SK-N-SH treated with all-trans-retinoic acid at 6 μM for 48 hours (cell line): ENCODE results near the gene SF3B5.

Experiments
- ATAC-seq: fragments of 200-7000 bp; cut with Tn5 transposase; 3 replicates; pipeline ENCODE4 v1.9.1; 2020; ENCODE audit warnings: mild to moderate bottlenecking, moderate library complexity
- ARNTL ChIP-seq: fragments of 450-650 bp; formaldehyde crosslinking; IDR thresholded peaks from 2 replicates; pipeline ENCODE4 v1.5.0; 2020; ENCODE audit warnings: low read depth, mild to moderate bottlenecking, moderate library complexity, borderline replicate concordance
- BACH2 ChIP-seq: fragments of 250-450 bp; sonication (Bioruptor Pico); IDR thresholded peaks from 2 replicates; pipeline ENCODE4 v1.9.0; 2021; ENCODE audit warnings: mild to moderate bottlenecking, borderline replicate concordance
- CSDC2 ChIP-seq: fragments of 250-450 bp; sonication (Bioruptor Pico); IDR thresholded peaks from 2 replicates; pipeline ENCODE4 v1.5.0; 2020; ENCODE audit warnings: mild to moderate bottlenecking, moderate library complexity
- ESRRG ChIP-seq: fragments of 250-450 bp; sonication (Bioruptor Pico); IDR thresholded peaks from 2 replicates; pipeline ENCODE4 v1.6.1; 2021; ENCODE audit warnings: mild to moderate bottlenecking
- GLIS3 ChIP-seq: fragments of 250-450 bp; sonication (Bioruptor Pico); IDR thresholded peaks from 2 replicates; pipeline ENCODE4 v1.5.0; 2020; ENCODE audit warnings: mild to moderate bottlenecking, moderate library complexity
- ISL1 ChIP-seq: fragments of 250-450 bp; sonication (Bioruptor Pico); IDR thresholded peaks from 2 replicates; pipeline ENCODE4 v2.1.2; 2022; ENCODE audit warnings: mild to moderate bottlenecking, moderate library complexity
- OSR1 ChIP-seq: fragments of 250-450 bp; sonication (Bioruptor Pico); IDR thresholded peaks from 2 replicates; pipeline ENCODE4 v1.8.0; 2022; ENCODE audit warnings: moderate library complexity, mild to moderate bottlenecking, inconsistent platforms
- PPARA ChIP-seq: fragments of 250-450 bp; sonication (Bioruptor Pico); IDR thresholded peaks from 2 replicates; pipeline ENCODE4 v1.5.0; 2020; ENCODE audit warnings: mild to moderate bottlenecking, borderline replicate concordance
- RARB ChIP-seq: fragments of 250-450 bp; sonication (Bioruptor Pico); IDR thresholded peaks from 2 replicates; pipeline ENCODE4 v1.8.0; 2021; ENCODE audit warnings: mild to moderate bottlenecking, moderate library complexity
- SNAI2 ChIP-seq: fragments of 250-450 bp; sonication (Bioruptor Pico); IDR thresholded peaks from 2 replicates; pipeline ENCODE4 v1.5.0; 2020; ENCODE audit warnings: mild to moderate bottlenecking, moderate library complexity
- TCF4 ChIP-seq: fragments of 250-450 bp; sonication (Bioruptor Pico); IDR thresholded peaks from 2 replicates; pipeline ENCODE4 v1.8.0; 2021; ENCODE audit warnings: mild to moderate bottlenecking, moderate library complexity, borderline replicate concordance
- TOX ChIP-seq: fragments of 250-450 bp; sonication (Bioruptor Pico); IDR thresholded peaks from 2 replicates; pipeline ENCODE4 v1.8.0; 2021; ENCODE audit warnings: mild to moderate bottlenecking, moderate library complexity, borderline replicate concordance
- ZC3H10 ChIP-seq: fragments of 250-450 bp; sonication (Bioruptor Pico); IDR thresholded peaks from 2 replicates; pipeline ENCODE4 v1.5.1; 2021; ENCODE audit warnings: mild to moderate bottlenecking, moderate library complexity
- ZFP3 ChIP-seq: fragments of 250-450 bp; sonication (Bioruptor Pico); IDR thresholded peaks from 2 replicates; pipeline ENCODE4 v1.5.0; 2020; ENCODE audit warnings: mild to moderate bottlenecking, moderate library complexity
- ZFP30 ChIP-seq: fragments of 450-650 bp; formaldehyde crosslinking; IDR thresholded peaks from 2 replicates; pipeline ENCODE4 v1.5.0; 2022; ENCODE audit warnings: mild to moderate bottlenecking, moderate library complexity
- ZNF565 ChIP-seq: fragments of 450-650 bp; formaldehyde crosslinking; conservative IDR thresholded peaks from 2 replicates; pipeline ENCODE4 v1.5.0; 2020; ENCODE audit warnings: low read depth, mild to moderate bottlenecking, moderate library complexity
- ZNF70 ChIP-seq: fragments of 450-650 bp; formaldehyde crosslinking; IDR thresholded peaks from 2 replicates; pipeline ENCODE4 v1.5.0; 2020; ENCODE audit warnings: mild to moderate bottlenecking, moderate library complexity
- TF ChIP-seq, protein P1 (sequence below): fragments of 250-450 bp; sonication (Bioruptor Pico); IDR thresholded peaks from 2 replicates; pipeline ENCODE4 v1.8.0; 2020; ENCODE audit warnings: mild to moderate bottlenecking, moderate library complexity, borderline replicate concordance
- TF ChIP-seq, protein P2 (sequence below): fragments of 250-450 bp; sonication (Bioruptor Pico); IDR thresholded peaks from 2 replicates; pipeline ENCODE4 v1.5.1; 2020; ENCODE audit warnings: low read depth, mild to moderate bottlenecking, moderate library complexity
- TF ChIP-seq, protein P3 (sequence below): fragments of 250-450 bp; sonication (Bioruptor Pico); IDR thresholded peaks from 2 replicates; pipeline ENCODE4 v1.5.0; 2020; ENCODE audit warnings: mild to moderate bottlenecking, moderate library complexity
- TF ChIP-seq, protein P4 (sequence below): fragments of 250-450 bp; sonication (Bioruptor Pico); IDR thresholded peaks from 2 replicates; pipeline ENCODE4 v1.5.1; 2021; ENCODE audit warnings: mild to moderate bottlenecking, moderate library complexity

Gene SF3B5

GRCh38 chr6:144095134-144096002 is at the start of gene SF3B5:
TSS of gene SF3B5 (minus strand) at chr6:144095573. CDS start at chr6:144095497, 76 bp downstream.
- TF ChIP-seq TCF4: no peak
- no peak for TF ChIP-seq OSR1 (CRISPR knock-in tag)
- TF ChIP-seq, protein P1, sequence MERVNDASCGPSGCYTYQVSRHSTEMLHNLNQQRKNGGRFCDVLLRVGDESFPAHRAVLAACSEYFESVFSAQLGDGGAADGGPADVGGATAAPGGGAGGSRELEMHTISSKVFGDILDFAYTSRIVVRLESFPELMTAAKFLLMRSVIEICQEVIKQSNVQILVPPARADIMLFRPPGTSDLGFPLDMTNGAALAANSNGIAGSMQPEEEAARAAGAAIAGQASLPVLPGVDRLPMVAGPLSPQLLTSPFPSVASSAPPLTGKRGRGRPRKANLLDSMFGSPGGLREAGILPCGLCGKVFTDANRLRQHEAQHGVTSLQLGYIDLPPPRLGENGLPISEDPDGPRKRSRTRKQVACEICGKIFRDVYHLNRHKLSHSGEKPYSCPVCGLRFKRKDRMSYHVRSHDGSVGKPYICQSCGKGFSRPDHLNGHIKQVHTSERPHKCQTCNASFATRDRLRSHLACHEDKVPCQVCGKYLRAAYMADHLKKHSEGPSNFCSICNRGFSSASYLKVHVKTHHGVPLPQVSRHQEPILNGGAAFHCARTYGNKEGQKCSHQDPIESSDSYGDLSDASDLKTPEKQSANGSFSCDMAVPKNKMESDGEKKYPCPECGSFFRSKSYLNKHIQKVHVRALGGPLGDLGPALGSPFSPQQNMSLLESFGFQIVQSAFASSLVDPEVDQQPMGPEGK (CRISPR knock-in tag): peak; percentile 83; the same call in 1 of the 2 replicates
- TF ChIP-seq GLIS3 (CRISPR knock-in tag): no peak
- TF ChIP-seq ISL1: no peak
- TF ChIP-seq ZC3H10 (CRISPR knock-in tag): no peak
- no peak for TF ChIP-seq SNAI2 (CRISPR knock-in tag)
- TF ChIP-seq, all 23 proteins: peak for 1
- ATAC-seq: peak; percentile 98

DNA sequence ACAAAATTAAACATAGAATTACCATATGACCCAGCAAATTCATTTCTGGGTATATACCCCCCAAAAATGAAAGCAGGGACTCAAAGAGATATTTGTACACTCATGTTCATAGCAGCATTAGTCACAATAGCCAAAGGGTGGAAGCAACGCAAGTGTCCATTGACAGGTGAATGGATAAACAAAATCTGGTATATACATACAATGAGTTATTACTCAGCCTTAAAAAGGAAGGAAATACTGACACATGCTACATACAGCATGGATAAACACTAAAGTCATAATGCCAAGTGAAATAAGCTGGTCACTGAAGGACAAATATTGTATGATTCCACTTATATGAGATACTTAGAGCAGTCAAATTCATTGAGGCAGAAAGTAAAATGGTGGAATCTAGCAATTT is 49.6 kb upstream of the SF3B5 start:
- TF ChIP-seq ZNF565 (CRISPR knock-in tag) (no peak), ESRRG (CRISPR knock-in tag) (no peak), ISL1 (no peak), BACH2 (CRISPR knock-in tag) (no peak), ARNTL (no peak), CSDC2 (CRISPR knock-in tag) (no peak), ZC3H10 (CRISPR knock-in tag) (no peak), SNAI2 (CRISPR knock-in tag) (no peak), PPARA (CRISPR knock-in tag) (no peak), ZFP3 (CRISPR knock-in tag) (no peak), ZFP30 (no peak), TCF4 (no peak), ZNF70 (CRISPR knock-in tag) (no peak), OSR1 (CRISPR knock-in tag) (no peak)
- TF ChIP-seq, protein P2, sequence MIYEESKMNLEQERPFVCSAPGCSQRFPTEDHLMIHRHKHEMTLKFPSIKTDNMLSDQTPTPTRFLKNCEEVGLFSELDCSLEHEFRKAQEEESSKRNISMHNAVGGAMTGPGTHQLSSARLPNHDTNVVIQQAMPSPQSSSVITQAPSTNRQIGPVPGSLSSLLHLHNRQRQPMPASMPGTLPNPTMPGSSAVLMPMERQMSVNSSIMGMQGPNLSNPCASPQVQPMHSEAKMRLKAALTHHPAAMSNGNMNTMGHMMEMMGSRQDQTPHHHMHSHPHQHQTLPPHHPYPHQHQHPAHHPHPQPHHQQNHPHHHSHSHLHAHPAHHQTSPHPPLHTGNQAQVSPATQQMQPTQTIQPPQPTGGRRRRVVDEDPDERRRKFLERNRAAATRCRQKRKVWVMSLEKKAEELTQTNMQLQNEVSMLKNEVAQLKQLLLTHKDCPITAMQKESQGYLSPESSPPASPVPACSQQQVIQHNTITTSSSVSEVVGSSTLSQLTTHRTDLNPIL: no peak
- TF ChIP-seq, protein P3, sequence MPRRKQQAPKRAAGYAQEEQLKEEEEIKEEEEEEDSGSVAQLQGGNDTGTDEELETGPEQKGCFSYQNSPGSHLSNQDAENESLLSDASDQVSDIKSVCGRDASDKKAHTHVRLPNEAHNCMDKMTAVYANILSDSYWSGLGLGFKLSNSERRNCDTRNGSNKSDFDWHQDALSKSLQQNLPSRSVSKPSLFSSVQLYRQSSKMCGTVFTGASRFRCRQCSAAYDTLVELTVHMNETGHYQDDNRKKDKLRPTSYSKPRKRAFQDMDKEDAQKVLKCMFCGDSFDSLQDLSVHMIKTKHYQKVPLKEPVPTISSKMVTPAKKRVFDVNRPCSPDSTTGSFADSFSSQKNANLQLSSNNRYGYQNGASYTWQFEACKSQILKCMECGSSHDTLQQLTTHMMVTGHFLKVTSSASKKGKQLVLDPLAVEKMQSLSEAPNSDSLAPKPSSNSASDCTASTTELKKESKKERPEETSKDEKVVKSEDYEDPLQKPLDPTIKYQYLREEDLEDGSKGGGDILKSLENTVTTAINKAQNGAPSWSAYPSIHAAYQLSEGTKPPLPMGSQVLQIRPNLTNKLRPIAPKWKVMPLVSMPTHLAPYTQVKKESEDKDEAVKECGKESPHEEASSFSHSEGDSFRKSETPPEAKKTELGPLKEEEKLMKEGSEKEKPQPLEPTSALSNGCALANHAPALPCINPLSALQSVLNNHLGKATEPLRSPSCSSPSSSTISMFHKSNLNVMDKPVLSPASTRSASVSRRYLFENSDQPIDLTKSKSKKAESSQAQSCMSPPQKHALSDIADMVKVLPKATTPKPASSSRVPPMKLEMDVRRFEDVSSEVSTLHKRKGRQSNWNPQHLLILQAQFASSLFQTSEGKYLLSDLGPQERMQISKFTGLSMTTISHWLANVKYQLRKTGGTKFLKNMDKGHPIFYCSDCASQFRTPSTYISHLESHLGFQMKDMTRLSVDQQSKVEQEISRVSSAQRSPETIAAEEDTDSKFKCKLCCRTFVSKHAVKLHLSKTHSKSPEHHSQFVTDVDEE (CRISPR knock-in tag): no peak
- TF ChIP-seq, protein P4, sequence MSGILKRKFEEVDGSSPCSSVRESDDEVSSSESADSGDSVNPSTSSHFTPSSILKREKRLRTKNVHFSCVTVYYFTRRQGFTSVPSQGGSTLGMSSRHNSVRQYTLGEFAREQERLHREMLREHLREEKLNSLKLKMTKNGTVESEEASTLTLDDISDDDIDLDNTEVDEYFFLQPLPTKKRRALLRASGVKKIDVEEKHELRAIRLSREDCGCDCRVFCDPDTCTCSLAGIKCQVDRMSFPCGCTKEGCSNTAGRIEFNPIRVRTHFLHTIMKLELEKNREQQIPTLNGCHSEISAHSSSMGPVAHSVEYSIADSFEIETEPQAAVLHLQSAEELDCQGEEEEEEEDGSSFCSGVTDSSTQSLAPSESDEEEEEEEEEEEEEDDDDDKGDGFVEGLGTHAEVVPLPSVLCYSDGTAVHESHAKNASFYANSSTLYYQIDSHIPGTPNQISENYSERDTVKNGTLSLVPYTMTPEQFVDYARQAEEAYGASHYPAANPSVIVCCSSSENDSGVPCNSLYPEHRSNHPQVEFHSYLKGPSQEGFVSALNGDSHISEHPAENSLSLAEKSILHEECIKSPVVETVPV (CRISPR knock-in tag): no peak
- TF ChIP-seq, protein P1 (CRISPR knock-in tag): no peak

GRCh38 chr6:144143878-144144277 is 48.5 kb upstream of the SF3B5 start:
- ATAC-seq: no peak
- TF ChIP-seq CSDC2 (CRISPR knock-in tag): no peak
- TF ChIP-seq ESRRG (CRISPR knock-in tag): no peak
- TF ChIP-seq RARB (CRISPR knock-in tag): no peak
- TF ChIP-seq, protein P4 (CRISPR knock-in tag): no peak
- TF ChIP-seq TOX (CRISPR knock-in tag): no peak
- no peak for TF ChIP-seq ISL1
- TF ChIP-seq GLIS3 (CRISPR knock-in tag): no peak
- TF ChIP-seq ZNF565 (CRISPR knock-in tag): no peak
- no peak for TF ChIP-seq PPARA (CRISPR knock-in tag)
- TF ChIP-seq, protein P1 (CRISPR knock-in tag): no peak
- TF ChIP-seq, protein P2: no peak
- no peak for TF ChIP-seq SNAI2 (CRISPR knock-in tag)
- TF ChIP-seq ZFP3 (CRISPR knock-in tag): no peak
- TF ChIP-seq BACH2 (CRISPR knock-in tag): no peak
- no peak for TF ChIP-seq ZC3H10 (CRISPR knock-in tag)

More for the DNA sequence above, 49.6 kb upstream of the SF3B5 start:
- no peak for ATAC-seq
